GM12874 (cell line): ENCODE results near the gene HDHD2.

ENCODE experiments used
- TF ChIP-seq, protein P1 (sequence below): IDR thresholded peaks from 2 replicates; pipeline ENCODE4 v1.5.1; 2011; ENCODE audit warnings: low read depth, mild to moderate bottlenecking, control low read depth, low read length, moderate library complexity; ENCODE audit not compliant: insufficient read depth

The HDHD2 gene

DNA sequence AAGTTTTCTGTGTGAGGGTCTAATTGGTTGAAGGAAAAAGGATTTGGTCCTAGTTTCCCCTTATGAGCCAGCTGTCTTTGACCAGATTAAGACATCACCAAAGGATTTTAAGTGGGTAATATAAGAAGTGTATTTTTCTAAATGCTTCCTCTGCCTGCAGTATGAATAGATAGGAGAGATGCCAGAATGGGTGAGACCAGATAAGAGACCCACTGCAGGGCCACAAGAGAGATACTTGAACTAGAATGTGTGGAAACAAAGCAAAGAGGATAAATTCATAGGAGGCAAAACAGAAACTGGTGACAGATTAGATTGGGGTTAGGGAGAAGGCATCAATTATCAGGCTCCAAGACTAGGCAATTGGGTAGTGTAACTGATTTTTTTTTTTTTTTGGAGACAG lies 1.1 kb upstream of the HDHD2 start:
- TF ChIP-seq, protein P1, sequence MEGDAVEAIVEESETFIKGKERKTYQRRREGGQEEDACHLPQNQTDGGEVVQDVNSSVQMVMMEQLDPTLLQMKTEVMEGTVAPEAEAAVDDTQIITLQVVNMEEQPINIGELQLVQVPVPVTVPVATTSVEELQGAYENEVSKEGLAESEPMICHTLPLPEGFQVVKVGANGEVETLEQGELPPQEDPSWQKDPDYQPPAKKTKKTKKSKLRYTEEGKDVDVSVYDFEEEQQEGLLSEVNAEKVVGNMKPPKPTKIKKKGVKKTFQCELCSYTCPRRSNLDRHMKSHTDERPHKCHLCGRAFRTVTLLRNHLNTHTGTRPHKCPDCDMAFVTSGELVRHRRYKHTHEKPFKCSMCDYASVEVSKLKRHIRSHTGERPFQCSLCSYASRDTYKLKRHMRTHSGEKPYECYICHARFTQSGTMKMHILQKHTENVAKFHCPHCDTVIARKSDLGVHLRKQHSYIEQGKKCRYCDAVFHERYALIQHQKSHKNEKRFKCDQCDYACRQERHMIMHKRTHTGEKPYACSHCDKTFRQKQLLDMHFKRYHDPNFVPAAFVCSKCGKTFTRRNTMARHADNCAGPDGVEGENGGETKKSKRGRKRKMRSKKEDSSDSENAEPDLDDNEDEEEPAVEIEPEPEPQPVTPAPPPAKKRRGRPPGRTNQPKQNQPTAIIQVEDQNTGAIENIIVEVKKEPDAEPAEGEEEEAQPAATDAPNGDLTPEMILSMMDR: no peak

DNA sequence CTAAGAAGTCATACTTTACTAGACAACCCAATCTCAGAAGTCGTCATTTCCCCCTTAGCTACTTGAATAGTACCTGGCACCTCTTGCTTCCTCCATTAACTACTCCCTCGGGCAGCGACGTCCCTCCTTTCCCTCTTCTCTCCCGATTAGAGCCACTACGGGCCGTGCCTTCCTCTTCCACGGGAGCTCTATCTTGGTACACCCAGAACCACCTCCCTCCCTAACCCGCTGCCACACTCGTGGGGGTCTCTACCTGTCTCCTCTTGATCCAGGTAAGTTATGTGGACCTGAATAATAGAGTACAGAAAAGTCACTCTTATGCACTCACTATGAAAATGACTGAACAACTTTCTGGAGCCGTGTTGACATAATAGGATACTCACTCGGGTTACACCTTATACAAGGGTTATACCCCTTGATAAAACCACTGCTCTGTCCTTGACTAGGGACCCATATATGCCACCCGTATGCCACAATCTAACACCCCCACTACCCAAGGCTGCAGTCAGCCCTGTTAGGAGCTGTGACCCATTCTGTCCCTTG lies 595 bp upstream of the HDHD2 start:
- TF ChIP-seq, protein P1: no peak

DNA sequence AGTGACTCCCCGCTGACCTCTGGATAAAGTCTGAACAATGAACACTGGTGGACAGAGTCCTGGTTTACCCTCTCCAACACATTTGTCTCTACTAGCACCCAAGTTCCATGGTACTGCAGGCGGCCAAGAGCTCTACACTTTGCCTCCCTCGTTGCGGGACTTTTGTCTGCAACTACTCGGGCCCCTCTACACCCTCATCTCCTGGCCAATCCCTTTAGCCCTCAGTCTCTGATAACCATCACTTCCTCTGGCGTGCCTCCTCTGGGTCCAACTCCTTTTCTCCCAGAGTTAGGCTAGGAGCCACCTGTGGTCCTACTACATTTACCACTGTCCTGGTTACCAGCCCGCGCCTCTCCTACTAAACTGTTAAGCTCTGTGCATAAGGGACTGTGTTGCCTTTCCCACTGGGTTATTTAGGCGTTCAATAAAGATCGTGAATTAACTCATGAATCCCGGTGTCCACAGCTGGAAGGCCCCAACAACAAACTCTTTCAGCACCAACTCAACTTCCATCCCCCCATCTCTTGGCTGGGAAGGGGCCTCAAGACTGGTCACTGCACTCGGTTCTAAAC lies 757 bp downstream of the HDHD2 start:
- TF ChIP-seq, protein P1: no peak

DNA sequence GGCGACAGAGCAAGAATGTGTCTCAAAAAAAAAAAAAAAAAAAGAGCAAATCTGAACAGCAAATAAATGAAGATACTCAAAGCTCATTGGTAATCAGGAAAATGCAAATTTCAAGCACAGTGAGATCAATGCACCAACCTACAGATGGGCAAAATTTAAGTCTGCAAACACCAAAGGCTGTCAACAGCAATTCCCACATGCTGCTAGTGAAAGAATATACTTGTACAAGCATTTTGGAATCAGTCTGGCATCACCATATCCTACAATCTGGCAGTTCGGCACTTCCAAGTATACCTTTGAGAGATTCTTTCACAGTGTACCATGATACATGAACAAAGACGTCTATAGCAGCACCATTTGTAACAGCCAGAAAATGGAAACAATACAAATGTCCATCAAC lies 4.1 kb downstream of the HDHD2 start:
- TF ChIP-seq, protein P1: no peak

DNA sequence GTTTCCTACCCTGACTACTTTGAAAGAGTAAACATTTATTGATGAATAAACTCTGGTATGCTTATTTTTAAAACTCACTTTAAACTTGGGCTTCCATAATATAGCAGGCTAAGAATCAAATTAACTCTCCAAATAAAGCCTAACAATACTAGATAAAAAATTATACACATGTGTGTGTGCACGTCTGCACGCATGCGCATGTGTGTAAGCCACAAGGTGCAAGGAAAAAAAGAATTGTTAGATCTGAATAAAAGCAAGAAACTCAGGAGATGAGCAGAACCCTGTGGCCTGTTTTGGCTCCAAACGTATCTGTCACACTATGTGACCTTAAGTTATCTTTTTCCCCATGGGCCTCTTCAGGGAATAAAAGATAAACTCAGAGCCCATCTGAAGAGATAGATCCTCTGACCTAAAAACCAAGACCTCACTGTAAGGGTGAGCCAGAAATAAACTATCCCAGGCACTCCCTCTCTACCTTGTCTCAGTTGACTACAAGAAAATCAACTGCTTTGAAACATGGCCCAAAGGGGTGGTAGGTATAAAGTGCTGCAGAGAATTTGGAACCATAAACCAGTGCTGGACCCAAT lies 6.3 kb downstream of the HDHD2 start:
- TF ChIP-seq, protein P1: no peak

DNA sequence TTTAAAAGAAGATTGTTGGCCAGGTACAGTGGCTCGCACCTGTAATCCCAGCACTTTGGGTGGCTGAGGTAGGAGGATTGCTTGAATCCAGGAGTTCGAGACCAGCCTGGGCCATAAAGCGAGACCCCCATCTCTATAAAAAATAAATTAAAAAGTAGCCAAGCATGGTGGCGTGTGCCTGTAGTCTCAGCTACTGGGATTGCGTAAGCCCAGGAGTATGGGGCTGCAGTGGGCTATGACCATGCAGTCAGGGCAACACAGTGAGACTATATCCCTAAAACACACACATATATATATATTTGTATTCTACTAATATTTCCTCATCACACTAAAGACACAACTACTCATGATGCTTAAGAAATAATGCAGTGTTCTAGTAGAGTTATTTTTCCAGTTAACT lies 7.1 kb downstream of the HDHD2 start:
- TF ChIP-seq, protein P1: no peak

DNA sequence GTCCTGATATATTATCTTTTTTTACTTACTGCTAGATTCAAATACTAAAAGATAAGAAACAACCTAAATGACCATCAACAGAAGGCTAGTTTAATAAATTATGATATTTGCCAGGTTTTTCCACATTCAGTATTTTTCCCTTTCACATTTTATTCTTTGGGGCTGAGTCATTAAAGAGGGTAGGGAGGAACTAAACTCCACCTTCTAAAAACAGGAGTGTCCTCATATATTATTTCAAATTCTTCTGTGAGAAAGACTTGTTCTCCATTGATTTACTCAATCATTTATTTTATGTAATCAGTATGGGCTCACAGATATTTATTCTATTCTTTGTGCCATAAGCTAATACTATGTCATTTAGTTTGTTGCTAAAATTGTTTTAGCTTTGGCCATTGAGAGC lies 9.0 kb downstream of the HDHD2 start:
- TF ChIP-seq, protein P1: no peak
